Activated naive CD4-positive, alpha-beta T cell treated with anti-CD3 and anti-CD28 coated beads, Interleukin-2, amount 50 U/mL, for 16 hours (primary cell): Measurements from ENCODE around the gene FOXN3.

ENCODE experiments used
- DNase-seq: peaks from one replicate; pipeline ENCODE4 v3.0.0-alpha.2; 2020

Gene FOXN3

GRCh38 chr14:89407856-89408255, 9.2 kb downstream of the FOXN3 start:
- DNase-seq, result no peak

GRCh38 chr14:89406941-89407340, 10.1 kb downstream of the FOXN3 start:
- DNase-seq, result no peak

- no peak for DNase-seq
Observed at GRCh38 chr14:89406361-89406760, 10.7 kb downstream of the FOXN3 start.

DNA sequence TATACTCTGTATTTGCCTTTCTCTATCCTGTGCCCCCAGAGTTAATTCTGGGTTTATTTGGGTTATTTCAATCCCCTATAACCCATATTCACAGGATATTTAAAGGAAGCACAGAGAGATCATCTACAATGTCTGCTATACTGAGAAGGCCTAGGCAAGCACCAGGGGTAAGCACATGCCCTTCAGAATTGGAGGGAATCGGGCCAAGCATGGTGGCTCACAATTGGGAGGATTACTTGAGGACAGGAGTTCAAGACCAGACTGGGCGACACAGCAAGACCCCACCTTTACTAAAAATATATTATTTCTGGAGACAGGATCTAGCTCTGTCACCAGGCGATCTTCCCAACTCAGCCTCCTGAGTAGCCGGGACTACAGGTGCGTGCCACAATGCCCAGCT, 11.3 kb downstream of the FOXN3 start:
- no peak for DNase-seq

GRCh38 chr14:89402363-89402762, 14.7 kb downstream of the FOXN3 start:
- DNase-seq, result no peak

- no peak for DNase-seq
Observed at GRCh38 chr14:89401761-89402160, 15.3 kb downstream of the FOXN3 start.

DNA sequence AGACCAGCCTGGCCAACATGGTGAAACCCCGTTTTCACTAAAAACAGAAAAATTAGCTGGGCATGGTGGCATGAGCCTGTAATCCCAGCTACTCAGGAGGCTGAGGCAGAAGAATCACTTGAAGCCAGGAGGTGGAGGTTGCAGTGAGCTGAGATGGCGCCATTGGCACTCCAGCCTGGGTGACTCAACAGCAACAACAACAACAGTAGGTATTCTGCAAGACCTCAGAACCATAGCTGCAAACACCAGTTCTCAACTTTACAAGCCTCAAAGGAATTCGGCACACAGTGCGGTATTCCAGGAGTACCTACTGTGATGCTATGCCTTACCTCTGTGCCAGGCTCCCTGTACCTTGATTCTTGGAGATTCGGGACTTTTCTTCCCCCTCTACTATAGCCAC, 15.8 kb downstream of the FOXN3 start:
- no peak for DNase-seq

DNA sequence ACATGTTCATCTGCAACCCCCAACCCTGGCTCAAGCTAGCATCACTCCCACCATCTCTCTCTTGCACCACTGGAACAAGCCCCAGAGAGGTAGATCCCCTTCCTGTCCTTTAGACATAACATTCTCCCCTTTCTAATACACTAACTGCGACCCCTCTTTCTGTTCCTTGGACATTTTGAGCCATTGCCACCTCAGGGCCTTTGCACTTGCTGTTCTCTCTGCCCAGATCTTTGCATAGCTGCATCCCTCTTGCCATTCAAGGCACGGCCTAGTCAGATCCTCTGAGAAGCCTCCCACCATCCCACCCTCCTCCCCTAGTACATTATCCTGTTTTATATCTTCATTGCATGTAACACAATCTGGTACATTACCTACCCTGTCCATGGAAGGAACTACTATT, 16.5 kb downstream of the FOXN3 start:
- no peak for DNase-seq

GRCh38 chr14:89399594-89400068, 17.4 kb downstream of the FOXN3 start:
- DNase-seq, result no peak

GRCh38 chr14:89399157-89399556, 17.9 kb downstream of the FOXN3 start:
- no peak for DNase-seq

GRCh38 chr14:89397569-89398230, 19.3 kb downstream of the FOXN3 start:
- DNase-seq, result no peak

- no peak for DNase-seq
Observed at GRCh38 chr14:89394972-89395371, 22.1 kb downstream of the FOXN3 start.

GRCh38 chr14:89393222-89393745, 23.7 kb downstream of the FOXN3 start:
- DNase-seq, result no peak

- DNase-seq, result no peak
Observed at GRCh38 chr14:89392181-89392580, 24.9 kb downstream of the FOXN3 start.

- DNase-seq, result no peak
Observed at GRCh38 chr14:89391556-89391955, 25.5 kb downstream of the FOXN3 start.

- DNase-seq, result no peak
Observed at GRCh38 chr14:89391123-89391522, 25.9 kb downstream of the FOXN3 start.

- no peak for DNase-seq
Observed at GRCh38 chr14:89388853-89389252, 28.2 kb downstream of the FOXN3 start.

DNA sequence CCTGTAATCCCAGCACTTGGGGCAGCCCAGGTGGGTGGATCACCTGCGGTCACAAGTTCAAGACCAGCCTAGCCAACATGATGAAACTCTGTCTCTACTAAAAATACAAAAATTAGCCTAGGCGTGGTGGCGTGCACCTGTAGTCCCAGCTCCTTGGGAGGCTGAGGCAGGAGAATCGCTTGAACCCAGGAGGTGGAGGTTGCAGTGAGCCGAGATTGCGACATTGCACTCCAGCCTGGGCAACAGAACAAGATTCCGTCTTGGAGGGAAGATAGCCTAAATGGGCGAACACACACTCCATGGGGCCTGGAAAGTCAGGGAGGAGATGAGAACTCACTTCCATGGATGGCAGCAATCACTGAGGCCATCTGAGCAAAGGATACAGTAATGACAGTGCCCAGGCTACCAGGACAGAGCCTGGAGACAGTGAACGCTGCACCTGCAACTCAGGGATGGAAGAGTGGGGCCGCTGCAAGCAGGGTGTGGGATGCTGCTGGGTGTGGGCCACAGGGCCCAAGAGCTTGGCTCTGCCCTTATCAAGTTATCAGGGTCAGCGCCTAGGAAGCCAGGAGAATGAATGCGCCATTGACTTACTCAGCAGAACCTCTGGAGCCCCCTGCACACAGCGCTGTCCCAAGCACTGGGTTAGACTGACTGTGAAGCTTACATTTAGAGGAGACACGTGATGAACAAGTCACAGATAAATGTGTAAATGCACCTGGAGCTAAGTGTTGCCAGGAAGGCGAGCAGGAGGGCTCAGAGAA, 28.9 kb downstream of the FOXN3 start:
- no peak for DNase-seq

GRCh38 chr14:89386212-89386886, 30.7 kb downstream of the FOXN3 start:
- DNase-seq, result no peak

DNA sequence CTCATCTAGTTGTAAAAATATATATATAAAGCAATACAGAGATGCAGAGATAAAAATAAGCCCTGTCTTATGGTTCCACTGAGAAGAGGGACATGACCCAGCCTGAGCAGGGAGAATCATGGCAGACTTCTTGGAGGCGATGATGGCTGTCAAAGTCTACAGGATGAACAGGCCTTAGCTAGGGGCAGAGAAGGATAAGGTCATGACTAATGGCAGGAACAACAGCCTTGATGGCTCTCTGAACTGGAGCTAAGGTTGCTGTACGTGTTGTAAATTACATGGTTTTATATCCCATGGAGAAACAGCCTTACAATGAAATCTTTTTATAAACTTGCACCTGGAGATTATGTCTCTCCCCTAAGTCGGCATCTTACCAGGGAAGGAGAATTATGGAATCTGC, 32.4 kb downstream of the FOXN3 start:
- no peak for DNase-seq

- no peak for DNase-seq
Observed at GRCh38 chr14:89384023-89384422, 33.0 kb downstream of the FOXN3 start.

DNA sequence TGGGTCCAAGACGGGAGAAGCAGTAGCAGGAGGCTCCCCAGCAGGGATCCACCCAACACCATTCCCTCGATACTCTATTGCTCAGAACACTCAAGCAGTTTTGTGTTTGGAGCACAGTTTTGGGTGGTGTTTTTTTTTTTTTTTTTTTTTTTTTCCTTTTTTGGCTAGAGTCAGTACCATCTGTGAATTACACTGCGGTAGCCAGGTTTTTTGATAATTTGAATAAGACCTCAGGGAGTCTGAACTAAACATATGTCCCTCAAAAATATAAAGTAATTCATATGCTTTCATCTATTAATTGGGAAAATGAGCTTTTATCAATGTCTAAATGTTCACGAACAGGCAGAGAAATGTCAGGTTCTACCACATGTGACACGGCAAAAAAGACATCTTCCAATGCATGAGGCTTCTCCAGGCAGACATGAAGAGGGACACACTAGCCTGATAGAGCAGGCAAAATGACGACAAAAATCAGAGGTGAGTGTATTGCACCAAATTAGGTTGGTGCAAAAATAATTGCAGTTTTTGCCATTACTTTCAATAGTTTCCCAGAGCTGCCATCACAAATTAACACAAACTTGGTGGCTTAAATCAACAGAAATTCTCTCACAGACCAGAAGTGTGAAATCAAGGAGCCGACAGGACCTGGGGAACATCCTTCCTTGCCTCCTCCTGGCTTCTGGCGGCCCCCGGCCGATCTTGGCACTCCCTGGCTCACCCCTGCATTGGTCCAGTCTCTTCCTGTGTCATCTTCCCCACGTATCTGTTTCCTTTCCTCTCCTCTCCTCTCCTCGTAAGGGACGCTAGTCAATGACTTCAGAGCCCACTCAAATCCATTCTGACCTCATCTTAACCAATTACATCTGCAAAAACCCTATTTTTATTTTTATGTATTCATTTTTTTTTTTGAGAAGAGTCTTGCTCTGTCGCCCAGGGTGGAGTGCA, 33.9 kb downstream of the FOXN3 start:
- DNase-seq, result no peak

DNA sequence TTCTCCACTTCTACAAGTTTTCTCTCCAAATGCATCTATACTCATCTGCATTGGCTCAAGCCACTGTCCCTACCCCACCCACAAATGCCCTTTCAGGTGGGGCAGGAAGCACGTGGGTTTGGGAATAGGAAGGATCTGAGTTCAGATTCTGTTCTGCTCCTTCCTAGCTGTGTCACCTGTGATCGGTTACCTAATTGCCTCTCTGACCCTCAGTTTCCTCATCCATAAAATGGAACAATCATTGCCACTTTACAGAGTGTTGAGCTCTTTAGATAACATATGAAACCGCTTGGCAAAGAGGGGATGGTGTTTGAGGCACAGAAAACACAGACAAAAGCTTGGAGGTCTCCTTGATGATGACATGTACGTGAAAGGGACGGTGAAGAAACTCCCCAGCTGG, 34.5 kb downstream of the FOXN3 start:
- DNase-seq, result no peak
